Stimulated activated CD4-positive, alpha-beta T cell treated with anti-CD3 and anti-CD28 coated beads, Interleukin-1b, Interleukin-23, amount 100 ng/mL, for 48 hours (primary cell): ENCODE measurements around the gene FHOD1.
A peak's percentile ranks its signal among the peaks of the same experiment; 100 is the strongest.

Source experiments
- DNase-seq: peaks from one replicate; pipeline ENCODE4 v3.0.0-alpha.2; 2020

FHOD1 gene

DNA sequence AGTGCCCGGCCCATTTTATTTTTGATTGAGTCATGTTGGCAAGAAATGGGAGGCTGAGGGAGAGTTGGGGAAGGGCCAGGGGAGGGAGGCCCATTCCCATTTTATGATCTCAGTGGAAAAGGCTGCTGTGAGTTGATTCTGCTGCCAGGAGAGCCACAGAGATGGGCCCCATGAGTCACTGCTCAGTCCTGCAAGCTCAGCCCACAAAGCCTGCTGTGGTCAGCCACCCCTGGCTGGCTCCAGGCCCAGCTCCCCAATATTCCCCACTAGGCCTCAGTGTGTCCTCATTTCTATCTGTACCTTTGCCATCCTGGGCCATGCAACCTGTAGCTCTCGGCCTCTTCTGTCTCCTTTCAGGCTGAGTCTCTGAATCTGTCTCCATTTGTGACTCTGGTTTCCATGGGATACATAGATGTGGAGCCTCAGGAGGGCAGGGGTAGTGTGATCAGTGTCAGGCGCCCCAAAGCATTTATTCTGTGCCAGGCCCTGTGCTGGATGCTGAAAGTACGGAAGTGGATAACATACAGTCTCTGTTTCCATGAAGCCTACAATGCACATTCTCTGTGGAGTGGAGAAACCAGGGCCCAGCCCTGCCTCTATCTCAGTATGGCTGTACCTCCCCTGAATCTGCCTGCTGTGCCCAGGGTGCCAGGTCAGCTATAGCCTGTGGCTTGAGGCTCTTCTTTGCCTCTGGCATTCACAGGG, 30.2 kb upstream of the FHOD1 start:
- DNase-seq = peak; percentile 30

DNA sequence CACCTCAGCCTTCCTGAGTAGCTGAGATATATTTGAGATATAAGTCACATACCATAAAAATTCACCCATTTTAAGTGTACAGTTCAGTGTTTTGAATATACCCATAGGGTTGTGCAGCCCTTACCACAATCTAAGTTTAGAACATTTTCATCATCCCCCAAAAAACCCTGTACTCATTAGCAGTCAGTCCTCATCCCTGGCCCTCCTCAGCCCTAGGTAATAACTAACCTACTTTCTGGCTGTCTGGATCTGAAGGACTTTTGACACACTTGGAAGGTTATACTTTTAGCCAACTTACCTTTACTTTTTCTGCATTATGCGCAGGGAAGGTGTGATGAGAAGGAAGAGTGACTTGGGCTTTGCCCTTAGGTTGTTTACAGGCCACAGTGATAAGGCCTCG, 28.0 kb upstream of the FHOD1 start:
- DNase-seq = no peak

DNA sequence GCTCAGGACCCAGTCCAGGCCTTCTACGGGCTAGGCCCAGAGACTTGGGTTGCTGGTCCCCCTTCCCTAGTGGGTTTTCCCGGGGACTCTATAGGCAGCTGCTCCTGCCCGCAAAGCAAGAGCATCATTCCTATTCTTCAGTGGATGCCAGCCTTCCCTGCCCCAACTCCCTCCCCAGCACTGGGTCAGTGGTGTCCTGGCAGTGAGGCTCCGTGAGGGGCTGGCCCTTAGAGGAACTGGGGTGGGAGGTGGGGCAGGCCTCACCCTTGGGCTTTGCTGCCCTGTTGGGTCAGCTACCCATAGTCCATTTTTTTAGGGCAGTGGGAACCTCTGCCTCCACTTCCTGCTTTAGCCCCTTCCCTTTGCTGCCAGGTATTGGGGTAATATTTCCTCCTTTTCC, 24.2 kb upstream of the FHOD1 start:
- no peak for DNase-seq

DNA sequence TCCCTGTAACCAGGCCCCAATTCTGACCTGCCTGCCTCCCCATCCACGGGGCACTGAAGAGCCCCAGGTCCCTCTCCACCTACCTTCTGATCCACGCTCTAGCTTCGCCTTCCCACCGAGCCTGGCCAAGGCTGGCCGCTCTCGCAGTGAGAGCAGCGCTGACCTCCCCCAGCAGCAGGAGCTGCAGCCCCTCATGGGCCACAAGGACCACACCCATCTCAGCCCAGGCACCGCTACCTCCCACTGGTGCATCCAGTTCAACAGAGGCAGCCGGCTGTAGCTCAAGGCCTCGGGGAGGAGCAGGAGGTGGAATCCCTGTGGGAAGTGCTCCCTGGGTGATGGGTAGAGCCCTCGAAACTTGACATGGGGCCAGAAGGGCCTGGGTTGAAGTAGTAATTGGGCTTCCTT, 23.7 kb upstream of the FHOD1 start:
- DNase-seq = no peak

DNA sequence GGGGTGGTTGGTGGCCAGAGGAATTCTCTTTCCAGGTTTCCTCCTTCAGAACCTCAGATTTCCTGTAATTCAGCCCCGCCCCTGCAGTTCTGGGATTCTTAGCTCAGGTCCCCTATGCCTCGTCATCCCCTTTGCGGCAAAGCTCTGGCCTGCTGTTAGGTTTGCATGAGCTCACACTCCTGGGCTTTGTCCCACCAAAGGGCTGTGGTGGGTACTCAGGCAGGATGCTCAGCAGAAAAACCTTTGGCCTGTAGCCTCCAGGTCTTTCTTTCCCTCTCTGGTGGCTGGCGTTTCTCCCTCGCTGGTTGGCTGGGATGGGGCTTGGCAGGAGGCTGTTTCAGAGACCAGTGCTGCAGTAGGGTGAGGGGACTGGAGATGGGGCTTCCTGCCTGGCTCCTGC, 22.5 kb upstream of the FHOD1 start:
- DNase-seq = no peak

DNA sequence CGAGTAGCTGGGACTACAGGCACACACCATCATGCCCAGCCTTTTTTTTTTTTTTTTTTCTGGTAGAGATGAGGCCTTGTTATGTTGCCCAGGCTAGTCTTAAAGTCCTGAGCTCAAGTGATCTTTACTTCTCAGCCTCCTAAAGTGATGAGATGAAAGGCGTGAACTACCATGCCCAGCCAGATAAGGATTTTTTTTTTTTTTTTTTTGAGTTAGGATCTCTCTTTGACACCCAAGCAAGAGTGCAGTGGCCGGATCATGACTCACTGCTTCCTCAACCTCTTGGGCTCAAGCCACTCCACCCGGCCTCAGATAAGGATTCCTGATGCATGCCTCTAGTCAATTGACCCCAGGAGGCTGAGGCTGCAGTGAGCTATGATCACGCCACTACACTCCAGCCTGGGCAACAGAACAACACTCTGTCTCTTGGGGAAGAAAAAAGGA, 20.9 kb upstream of the FHOD1 start:
- no peak for DNase-seq

DNA sequence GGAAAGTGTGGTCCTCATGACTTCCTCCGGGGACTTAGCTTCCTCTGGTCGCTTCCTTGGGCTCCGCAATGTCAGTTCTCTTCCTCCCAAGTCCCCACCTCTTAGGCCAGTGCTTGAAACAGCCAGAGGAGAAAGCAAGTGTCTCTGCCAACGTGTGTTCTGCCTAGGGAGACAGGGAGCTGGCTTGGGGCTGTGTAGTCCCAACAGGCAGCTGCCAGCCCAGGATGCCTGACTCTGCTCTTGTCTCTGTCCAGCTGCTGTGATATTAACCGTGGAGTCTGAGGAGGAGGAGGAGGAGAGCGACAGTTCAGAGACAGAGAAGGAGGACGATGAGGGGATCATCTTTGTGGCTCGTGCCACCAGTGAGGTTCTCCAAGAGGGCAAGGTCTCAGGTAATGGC, 18.6 kb upstream of the FHOD1 start:
- no peak for DNase-seq

DNA sequence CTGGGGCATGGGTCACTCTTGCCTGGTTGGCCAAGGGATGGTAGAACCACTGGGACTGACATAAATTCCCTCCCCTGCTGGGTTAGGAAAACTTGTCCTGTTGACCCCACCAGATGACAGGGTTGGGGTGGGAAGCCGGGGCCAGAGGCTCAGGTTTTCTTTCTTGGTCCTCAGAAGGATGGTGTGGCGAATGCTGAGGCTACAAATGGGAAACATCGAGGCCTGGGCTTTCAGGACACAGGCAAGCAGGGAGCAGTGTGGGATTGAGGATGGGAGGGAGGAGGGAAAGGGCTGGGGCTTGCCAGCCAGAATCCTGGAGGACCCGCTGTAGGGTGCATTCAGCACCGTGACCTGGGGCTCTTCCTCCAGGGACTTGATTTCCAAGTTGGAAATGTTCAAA, 17.6 kb upstream of the FHOD1 start:
- no peak for DNase-seq

DNA sequence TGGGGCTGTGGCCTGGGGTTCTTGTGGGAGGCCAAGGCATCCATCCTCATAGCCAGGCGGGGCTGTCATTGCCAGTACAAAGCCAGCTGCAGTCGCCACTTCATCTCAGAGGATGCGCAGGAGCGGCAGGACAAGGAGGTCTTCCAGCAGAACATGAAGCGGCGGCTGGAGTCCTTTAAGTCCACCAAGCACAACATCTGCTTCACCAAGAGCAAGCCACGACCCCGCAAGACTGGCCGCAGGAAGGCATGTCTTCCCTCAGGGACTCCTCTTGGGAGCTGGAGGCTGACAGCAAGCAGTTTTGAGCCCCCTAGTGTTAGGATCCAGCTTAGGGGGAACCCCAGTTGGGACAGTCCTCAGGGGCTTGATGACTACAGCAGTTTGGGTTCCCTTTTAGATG, 17.0 kb upstream of the FHOD1 start:
- DNase-seq = no peak

DNA sequence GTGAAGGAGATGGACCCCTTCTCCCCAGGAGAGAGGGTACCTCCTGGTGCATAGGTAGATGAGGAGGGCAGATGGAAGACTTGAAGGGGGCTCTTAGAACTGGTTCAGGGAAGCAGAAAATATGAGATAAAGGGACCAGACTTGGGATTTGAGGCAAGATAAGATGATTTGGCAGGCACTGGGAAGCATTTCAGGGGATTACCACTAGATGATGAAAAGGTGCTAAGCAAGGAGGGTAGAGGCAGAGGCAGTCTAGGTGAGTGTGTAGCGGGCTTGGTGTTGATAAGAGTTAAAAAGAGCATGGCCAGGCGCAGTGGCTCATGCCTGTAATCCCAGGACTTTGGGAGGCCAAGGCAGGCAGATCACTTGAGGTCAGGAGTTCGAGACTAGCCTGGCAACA, 15.9 kb upstream of the FHOD1 start:
- no peak for DNase-seq

DNA sequence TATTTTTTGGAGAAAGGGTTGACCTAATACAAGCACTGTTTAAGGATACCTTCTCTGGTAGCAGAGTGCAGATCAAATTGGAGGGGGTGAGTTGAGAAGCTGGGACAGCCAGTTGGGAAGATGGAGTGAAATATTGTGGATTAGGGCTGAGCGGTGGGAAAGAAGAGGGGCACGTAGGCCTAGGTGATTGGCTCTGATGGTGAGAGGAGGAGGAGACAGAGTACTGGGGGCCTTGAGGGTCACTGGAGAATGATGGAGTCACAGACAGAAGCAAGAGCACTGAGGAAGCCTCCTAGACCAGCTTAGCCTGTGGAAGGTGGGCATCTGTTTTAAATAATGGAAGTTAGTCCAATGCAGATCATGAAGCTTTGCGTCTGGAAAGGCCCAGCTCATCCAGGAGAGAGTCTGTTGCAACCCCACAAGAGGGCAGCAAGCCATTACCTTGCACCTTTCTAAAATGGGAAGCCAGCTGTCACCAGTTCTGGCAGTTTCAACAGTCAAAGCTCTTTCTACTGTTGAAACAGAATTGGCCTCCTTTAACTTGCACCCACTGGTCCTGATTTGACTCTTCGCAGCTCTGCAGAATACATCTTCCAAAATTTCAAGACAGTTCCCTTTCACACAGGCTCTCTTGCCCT, 13.3 kb upstream of the FHOD1 start:
- DNase-seq = peak; percentile 34

DNA sequence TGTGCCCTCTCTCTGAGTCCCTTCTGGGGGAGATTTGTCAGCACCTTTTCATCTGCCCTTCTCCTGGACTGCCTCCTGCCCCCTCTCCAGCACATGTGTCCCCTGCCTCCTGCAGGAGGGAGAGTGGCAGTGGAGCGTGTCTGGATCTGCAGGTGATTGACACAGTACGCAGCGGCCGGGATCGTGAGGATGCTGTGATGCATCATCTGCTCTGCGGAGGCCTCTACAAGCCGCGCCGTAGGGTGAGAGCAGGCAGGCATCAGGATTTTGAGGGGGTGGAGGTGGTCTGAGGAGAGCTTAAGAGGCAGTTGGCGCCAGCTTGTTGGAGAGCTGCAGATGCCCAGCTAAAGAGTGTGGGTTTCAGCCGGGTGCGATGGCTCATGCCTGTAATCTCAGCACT, 12.4 kb upstream of the FHOD1 start:
- DNase-seq = no peak

DNA sequence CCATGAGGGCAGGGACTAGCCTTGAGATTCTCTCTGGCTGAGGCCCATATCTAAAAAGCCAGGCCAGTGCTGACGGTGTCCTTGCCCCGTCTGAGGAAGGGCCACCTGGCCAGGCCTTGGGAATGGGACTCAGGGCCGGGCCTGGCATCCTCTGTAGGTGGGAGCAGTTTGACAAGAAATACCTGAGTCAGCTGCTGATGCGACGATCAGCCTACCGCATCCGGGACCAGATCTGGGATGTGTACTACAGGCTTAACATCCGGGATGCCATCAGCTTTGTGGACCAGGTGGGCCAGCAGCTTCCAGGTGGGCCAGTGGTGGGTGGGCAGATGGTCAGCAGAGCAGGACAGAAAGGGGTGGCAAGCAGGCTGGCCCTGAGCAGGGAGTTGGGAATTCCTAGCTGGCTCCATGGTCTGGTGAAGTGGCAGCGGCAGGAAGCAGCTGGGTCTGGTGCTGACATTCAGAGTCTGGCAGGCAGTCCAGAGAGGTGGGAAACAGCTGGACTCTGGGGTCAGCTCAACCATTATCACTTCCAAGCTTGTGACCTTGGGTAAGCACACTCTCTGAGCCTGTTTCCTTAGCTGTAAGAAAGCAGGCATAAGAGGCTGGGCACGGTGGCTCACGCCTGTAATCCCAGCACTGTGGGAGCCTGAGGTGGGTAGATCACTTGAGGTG, 11.0 kb upstream of the FHOD1 start:
- no peak for DNase-seq

DNA sequence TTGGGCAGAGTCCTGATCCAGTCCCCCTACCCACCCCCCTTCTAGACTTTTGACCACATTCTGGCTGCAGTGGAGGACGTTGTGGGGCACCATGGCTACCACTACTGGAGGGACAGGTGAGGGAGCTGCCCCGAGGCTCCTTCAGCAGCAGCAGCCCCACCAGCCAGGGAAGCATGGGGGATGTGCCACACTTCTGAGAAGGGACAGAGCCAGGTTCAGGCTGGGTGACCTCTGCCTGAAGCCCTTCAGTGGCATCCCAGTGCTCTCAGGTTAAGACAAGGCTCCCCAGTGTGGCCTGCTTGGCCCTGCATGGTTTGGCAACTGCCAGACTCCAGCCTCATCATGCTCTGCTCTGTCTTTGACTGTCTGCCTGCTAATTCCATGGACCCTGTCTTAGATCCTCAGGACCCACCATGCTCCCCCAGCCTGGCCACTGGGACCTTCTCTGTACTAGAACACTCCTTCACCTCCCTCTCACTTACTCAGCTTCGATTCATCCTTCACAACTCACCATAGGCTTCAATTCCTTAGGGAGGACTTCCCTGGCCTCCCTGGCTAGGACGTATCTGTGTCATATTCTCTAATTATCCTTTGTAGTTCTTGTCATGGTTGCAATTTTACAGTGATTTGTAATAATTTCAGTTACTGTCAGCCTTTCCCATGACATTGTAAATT, 10.3 kb upstream of the FHOD1 start:
- DNase-seq = no peak

DNA sequence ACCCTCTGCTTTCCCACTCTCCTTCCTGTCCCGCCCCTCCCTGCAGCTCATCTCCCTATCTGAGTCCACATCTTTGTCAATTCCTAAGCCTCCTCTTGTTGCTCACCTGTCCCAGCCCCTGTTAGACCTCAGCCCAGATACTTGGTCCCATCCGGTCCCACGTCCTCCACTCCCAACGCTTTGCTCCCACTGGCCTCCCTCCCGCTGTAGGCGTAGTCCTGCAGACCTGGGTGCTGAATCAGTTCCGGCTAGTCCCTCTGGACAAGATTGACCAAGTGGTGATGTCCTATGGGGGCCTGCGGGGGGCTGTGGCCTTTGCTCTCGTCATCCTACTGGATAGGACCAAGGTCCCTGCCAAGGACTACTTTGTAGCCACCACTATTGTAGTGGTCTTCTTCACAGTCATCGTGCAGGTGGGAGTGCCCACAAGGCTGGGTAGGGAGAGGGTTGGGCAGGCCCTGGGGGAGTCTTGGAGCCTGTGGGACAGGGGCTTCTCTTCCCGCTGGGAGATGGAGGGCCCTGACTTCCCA, 9.5 kb upstream of the FHOD1 start:
- DNase-seq = no peak

DNA sequence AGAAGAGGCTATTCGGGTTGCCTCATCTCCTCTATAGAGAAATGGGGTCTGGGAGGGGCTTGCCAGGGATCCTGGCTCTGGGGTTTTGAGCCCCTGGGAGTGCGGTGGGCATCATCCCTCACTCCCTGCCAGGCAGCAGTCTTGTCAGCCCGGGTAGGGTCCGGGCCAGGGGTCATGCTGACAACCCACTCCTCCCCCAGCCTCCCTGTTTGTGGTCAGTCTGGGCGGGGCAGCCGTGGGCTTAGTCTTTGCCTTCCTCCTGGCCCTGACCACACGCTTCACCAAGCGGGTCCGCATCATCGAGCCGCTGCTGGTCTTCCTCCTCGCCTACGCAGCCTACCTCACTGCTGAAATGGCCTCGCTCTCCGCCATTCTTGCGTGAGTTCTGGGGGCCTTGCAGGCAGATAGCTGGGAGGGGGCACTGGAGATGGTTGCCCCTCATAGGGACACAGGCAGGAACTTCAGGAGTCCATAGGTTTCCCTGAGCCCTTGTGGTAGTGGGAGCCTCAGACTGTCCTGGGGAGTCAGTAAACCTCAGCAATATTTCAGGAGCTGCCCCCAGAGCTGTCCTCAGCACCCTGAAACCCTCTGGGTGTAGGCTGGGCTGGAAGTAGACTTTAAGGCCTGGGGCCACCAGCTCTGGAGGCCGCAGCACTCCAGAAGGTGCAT, 8.4 kb upstream of the FHOD1 start:
- DNase-seq = no peak

DNA sequence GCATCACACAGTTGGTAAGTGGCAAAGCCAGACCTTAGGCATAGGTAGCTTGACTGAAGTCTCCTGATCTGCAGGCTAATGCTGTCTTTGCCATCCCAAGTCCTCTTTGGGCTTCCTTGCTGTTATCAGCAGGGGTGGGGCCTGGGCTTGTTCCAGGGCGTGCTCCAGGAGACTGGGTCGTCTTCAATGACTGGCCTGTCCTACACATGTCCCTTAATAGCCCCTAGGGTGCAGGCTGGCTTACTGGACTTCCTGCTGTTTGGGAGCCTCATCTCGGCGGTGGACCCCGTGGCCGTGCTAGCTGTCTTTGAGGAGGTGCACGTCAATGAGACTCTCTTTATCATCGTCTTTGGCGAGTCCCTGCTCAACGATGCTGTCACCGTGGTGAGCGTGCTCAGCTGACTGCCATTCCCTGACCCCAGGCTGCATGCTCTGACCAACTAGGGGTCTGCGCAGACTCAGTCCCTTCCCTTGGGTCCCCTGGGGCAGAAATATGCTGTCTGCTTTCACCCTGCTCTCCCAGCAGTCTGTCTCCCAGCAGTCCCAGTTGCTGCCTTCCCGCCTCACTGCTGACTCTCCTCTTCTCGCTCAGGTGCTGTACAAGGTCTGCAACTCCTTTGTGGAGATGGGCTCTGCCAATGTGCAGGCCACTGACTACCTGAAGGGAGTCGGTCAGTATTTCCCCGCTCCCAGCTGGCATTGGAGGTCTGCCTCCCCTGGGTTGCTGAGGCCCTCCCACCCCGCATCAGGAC, 7.7 kb upstream of the FHOD1 start:
- no peak for DNase-seq

DNA sequence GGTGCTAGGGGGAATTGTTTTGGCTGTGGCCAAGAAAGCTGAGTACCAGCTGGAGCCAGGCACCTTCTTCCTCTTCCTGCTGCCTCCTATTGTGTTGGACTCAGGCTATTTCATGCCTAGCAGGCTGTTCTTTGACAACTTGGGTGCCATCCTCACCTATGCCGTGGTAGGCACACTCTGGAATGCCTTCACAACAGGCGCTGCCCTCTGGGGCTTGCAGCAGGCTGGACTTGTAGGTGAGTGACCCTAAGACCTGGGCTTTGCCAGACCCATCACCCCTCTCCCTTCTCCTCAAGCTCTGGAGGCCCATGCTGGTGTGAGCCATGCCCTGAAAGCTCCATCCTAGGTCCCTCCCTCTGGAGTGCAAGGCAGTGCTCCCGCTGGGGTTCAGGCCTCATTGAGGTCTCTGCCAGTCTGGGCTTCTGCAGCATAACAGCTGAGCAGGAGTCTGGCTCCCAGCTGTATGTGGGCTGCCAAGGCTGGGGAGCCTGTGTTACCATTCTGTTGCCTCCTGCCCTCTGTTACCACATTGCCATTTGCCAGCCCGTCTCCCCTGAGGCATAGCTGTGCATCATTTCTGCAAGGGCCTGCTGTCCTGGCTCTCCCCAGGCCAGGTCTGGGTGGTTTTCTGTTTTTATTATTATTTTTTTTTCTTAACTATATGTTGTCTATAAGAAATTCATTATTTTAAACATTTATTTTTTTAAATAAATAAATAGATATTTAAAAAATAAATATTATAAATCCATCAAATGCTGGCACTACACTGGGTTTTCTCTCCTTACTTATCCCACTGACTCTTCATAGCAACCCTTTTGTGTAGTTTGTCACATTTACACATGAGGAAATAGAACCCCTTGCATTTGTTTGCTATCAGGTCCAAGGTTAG, 5.6 kb upstream of the FHOD1 start:
- no peak for DNase-seq

DNA sequence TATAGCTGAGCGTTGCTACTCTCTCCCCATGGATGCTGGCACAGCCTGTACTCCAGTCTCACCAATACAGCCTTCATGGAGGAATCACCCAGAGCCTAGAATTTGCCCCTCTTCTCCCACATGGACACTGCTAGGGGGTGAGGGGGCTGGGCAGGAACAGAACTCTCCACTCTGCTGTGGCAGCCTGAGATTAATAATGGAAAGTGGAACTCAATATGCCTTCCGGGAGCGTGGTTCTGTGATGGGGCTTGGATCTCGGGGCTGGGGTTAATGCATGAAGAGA, 2.7 kb upstream of the FHOD1 start:
- no peak for DNase-seq

DNA sequence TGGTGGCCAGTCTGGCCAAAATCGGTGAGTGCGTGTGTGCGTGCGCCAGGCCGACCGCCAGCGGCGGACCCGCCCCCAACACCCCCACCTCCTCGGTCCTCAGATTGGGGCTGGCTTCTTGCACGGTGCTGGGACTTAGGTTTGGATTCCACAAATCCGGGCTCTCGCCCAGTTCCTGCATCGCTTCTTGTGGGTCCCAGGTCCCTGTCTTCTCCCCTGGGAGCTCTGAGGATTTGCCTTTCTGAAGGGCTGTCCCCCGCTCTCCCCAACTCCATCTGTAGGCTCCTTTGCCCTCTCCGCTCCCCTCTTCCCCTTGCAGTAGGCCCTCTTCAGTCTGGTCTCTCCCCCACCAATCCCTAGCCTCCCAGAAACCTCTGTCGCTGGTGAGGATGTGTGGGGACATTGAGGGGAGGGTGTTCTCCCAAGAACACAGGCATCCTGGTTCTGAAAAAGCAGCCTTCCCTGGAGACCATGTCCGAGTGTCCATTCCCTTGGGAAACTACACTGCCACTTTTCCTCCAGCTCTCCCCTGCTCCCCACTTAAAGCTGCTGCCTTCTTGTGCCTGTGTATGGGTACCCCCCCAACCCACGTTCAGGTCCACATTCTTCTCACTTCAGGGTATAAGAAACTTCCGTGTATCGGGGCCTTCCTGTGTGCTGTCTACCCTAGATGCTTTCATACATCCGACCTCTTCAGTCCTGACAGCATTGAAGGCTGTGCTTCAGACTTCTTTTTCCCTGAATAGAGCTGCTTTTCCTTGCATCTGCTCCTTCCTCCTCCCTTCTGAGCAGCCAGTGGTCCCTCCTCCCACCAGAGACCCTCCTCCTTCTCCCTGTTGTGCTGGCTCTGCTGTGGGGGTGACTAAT, 2.1 kb upstream of the FHOD1 start:
- no peak for DNase-seq
